ENCODE results near the gene EPHA6. TPM values are rescaled to one million over a fixed set of nuclear protein-coding genes. Genes with fewer than 3 reads are reported as not detected.

EPHA6 gene
- total RNA-seq = 219 TPM

- DNase-seq = peak; percentile 46
These were observed at the start of gene EPHA6 for GRCh38 chr3:96813820-96814650. Gene EPHA6, plus strand, starts transcription at chr3:96814594.

DNA sequence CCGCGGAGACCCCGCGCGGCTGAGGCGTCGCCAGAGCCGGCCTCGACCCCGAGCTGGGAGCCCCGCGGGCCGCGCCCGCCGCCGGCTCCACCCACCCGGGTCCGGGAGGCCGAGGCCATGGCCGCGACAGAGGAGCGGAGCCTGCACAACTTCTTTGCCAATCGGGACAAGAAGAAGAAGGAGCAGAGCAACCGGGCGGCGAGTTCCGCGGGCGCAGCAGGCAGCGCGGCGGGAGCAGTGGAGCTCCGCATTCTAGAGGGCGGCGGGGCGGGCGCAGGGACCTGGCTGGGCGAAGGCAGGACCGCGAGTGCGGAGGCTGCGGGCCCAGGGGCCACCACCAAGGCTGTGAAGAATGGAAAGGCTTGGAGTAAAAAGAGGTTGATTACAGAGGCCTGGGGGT is 37.6 kb upstream of the EPHA6 start:
- DNase-seq = no peak

DNA sequence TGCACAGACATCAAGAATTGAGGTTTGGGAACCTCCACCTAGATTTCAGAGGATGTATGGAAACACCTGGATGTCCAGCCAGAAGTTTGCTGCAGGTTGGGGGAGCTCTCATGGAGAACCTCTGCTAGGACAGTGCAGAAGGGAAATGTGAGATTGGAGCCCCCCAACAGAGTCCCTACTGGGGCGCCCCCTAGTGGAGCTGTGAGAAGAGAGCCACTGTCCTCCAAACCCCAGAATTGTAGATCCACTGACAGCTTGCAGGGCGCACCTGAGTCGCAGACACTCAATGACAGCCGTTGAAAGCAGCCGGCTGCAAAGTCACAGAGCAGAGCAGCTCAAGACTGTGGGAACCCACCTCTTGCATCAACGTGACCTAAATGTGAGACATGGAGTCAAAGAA is 34.6 kb upstream of the EPHA6 start:
- DNase-seq = no peak

GRCh38 chr3:96796101-96796500 is 18.3 kb upstream of the EPHA6 start:
- DNase-seq = no peak

DNA sequence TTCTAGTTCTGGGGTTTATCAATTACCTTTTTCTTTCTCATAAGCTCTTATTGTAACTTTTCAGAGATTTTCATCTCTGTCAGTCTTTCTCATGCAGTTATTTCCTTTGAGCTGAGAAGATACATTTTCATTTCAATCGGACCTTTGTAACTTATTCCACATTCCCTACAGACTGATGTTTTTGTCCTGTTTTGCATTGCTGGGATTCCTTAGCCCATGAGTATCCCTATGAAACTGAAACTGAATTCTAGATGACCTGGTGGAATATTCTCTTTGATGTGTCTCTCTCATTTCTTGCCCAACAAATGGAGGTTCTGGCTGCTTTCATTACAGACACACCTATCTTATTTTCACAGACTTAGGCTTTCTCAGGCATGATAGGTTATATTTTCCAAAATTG is 10.5 kb upstream of the EPHA6 start:
- DNase-seq = no peak

DNA sequence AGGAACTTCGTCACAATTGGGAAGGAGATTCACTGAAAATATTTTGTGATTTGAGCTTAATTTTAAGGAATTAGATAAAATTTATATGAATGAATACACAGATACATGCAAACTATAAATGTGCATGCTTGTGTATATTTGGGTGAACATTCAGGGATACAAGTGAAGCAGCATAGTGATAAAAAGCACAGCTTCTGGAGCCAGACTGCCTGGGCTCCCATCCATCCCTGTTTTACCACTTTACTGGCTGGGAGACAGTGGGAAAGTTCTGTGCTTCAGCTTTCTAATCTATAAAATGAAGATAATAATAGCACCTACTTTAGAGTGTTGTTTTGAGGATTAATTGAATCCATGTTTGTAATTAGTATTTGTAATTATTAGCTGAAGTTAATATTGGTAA is 8.1 kb upstream of the EPHA6 start:
- no peak for DNase-seq

DNA sequence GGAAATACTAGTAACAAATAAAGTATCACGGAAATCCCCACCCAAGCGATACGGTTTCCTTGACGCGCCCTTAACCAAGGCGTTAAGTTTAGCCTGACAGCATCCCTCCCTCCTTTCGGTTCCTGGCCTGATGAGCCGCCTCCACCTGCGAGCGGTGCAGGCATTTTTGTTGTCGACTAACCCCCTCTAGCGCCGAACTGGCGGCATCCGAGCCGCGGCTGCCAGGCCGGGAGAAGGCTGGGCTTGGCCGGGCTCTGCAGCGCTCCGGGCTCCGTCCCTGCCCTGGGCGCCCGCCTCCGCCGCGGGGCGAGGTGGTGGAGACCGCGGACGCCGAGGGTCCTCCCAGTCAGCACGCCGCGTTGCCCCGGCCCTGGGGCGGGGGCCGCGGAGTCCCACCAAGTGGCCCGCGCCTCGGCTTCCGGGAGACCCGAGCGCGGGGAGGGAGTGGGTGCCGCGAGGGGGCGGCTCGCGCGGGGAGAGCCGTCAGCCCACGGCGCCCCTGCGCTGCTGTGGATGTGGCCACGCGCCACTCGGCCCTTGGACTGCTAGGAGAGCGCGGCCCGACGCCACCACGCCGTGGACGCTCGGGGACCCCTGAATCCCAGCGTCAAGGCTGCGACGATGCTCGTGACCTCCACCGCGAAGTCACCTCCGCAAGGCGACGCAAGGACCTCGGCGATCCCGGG is 1.1 kb upstream of the EPHA6 start:
- peak; percentile 75 for DNase-seq

DNA sequence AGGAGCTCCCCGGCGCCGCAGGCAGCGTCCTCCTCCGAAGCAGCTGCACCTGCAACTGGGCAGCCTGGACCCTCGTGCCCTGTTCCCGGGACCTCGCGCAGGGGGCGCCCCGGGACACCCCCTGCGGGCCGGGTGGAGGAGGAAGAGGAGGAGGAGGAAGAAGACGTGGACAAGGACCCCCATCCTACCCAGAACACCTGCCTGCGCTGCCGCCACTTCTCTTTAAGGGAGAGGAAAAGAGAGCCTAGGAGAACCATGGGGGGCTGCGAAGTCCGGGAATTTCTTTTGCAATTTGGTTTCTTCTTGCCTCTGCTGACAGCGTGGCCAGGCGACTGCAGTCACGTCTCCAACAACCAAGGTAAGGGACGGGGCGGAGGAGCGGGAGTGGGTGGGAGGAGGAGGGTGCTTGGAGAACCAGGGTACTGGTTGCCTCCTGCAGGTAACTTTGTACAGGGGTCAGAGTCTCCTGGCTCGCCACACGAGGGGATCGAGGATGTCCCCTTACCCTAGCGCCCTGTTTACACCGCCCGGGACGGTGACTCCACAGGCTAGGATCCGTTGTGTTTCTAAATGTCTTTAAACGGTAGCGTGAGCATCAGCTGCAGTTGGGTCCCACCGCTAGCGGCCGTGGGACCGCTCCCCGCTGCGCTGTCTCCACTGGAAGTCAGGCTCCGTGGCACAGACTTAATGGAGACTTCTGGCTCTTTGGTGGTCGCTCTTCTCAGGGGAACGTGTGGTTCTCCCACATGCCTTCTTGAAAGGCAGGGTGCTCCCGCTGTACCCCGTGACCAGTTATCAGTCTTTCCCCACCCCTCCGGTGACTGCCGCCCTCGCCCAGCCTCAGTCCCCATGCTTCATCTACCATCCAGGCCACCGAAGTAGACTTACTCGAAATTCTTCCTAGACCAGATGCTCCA is 515 bp downstream of the EPHA6 start:
- no peak for DNase-seq

DNA sequence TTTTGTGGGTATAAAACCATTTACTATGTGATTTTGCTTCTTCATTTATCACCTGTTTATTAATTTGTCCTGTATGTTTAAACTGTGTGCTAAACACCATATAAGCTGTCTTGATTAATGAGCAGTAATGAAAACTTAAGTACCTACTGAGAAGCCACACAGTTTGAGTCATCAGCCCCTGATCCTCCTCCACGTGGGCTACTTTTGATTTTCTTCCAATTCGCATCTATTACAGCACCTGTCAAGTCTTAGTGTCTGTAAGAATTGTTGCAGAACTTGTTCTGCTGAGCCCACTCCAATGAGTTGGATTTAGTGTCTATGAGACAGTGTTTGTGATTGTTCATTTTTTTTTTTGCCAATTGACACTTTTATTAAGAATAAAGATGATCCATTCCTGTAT is 16.8 kb downstream of the EPHA6 start:
- no peak for DNase-seq

DNA sequence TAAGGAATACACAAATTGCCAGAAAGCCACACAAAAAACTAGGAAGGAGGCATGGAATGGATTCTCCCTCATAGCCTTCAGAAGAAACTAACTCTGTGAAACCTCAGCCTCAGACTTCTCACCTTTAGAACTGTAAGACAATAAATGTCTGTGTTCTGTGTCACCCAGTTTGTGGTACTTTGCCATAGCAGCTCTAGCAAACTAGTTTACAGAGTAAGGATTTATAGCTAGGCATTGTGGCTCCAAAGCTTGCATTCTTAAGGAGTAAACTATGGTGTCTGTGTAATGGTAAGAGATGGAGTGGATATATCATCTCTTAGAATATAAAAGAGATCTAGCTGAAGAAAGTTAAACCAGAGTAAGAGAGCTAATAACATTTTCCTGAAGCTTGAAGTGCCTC is 18.9 kb downstream of the EPHA6 start:
- no peak for DNase-seq

DNA sequence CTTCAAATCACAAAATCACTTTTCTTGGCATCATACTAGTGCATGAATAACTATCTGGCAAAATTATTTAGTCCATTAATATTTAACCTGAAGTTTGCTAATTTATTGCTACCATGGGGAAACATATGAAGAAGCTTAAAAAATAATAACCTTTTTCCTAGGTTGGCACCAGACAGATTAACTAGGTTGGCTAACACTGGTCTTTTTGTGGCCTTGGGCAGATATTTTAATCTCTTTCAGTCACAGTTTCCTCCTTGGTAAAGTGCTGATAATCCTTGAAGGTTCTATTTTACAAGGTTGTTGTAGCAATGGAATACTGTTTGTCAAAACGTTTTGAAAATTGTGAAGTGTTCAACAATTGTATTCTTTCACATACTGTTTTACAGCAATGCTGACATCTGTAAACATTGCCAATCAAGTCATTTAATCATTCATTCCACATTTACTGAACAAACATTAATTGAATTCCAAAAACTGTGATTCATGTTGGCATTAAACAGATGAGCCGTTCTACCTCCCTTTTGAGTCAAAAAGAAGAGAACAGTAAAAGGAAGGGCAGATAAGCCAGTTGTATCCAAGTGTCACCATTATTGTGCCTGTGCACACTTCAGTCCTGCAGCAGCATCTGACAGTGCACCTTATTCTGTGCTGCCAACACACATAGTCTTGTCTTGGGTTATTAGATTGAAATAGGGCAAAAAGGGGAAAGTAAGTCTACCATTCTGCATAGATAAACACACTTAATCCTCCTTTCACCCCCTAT is 21.9 kb downstream of the EPHA6 start:
- DNase-seq = no peak

- no peak for DNase-seq
These were observed 29.3 kb downstream of the EPHA6 start for GRCh38 chr3:96843505-96844203.

DNA sequence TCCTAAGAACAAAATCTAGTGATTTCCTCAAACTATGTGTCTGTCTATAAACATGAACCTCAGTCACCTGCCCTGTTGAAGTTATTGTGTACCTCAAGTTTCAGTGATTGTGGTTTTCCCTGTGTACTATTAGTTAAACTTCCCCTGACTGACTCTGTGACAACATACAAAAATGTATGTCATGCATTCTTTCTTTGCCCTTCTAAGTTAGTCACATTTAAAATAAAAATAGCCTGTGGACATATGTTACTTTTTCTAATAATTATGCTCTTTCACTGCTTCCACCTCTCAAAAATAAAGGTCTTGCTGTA is 29.8 kb downstream of the EPHA6 start:
- no peak for DNase-seq

DNA sequence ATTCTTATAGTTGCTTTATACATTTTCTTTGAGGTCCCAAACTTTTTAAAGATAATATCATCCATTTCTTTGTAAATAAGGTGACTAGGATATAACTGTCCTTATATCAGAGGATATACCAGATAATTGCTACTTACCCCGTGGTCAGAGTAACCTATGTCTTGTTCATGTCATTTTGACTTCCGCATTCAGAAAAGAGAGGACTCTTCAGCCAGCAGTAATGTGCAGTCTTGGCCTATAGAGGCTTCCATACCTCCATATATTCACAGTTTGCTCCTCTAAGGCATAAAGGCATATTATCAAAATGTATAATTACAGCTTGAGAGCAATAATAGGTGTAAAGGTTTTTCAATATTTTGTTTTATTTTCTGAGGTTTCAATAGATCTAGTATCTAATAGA is 38.5 kb downstream of the EPHA6 start:
- no peak for DNase-seq

DNA sequence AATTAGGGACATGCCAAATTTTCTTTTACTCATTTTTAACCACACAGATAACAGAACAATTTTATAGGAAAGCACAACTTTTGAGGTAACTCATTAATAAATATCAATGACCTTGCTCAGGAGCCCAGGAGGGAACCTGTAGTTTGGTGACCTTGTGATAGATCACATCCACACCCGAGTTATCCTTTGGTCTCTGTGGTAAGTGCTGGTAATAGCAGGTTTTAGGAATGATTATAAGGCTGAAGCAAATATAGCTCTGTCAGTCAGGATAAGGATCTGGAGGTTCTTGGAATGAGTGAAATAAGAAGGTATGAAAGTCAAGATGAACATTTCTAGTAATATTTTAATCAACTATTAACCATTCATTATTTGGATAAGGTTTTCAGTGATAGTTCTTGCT is 46.5 kb downstream of the EPHA6 start:
- no peak for DNase-seq

DNA sequence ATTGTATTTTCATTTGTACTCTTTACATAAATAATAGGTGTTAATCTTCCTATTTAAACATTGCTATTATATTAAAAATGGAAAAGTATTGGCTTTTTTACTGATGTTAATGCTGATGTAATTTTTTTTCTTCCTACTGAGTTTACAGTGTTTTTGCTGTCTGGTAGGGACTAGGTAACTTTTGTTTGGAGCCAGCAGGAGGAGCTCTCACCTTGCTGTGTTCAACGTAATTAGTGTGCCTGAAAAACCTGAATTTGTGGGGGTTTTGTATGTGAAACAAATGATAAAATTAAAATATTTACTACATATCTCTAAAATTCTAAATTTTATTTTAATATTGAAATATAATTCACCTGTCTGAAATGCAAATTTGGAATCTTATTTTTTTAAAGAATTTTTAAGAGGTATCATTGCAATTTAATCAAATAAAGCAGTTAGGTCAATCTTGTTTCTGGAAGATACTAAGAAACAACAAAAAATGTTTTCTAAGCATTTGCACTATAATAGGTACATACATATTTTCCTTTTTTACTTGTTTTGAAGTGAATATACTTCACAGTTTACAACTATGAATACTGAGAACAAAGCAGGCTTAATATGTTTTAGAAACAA is 48.8 kb downstream of the EPHA6 start:
- no peak for DNase-seq

DNA sequence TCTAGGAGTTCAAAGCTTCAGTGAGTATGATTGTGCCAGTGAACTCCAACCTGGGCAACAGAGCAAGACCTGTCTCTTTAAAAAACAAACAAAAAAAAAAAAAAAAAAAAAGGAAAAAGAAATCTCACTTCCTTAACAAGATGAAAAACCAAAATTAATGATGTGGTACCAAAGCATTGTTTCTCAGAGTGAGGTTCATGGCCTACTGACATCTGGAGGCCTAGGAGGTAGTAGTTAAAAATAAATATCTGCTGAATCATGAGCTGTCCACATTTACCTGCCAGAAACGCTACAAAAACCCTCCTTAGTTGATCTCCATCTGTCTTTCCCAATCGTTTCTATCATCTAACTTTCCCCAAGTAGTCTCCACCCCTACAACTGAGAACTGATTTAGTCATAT is 51.2 kb downstream of the EPHA6 start:
- DNase-seq = no peak

DNA sequence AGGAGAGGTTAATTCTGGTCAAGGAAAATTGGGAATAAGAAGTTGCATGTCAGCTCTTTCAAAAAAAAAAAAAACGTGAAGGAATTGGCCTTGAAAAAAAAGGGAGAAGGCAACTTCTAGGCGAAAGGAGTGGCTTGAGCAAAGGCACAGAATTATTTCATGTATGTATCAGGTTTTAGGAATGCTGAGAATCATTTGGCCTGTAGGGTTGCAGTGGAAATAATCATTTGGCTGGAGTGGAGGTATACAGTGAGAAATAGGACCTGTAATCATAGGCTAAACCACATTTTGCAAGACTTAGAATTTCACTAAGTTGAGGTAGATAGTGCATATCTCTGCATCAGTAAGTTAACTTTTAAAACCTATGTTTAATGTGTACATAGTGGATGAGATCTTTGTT is 54.9 kb downstream of the EPHA6 start:
- no peak for DNase-seq

DNA sequence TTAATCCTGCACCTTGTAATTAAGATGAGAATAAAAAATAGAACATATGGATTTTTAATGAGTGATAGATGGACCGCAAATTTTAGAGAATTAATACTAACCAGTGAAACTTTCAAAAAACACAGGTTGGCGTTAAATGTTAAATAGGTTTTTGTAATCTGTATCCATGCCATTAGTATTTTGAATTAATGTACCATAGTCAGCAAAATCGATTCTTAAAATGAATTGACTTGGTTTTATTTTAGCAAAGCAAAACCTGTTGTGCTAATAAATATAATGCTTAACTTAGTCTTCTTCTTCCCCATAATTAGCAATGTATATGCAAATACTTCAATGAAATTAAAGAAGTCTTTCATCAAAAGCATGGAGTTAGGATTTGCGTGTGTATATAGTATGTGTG is 63.1 kb downstream of the EPHA6 start:
- no peak for DNase-seq

GRCh38 chr3:96900031-96900430 is 85.6 kb downstream of the EPHA6 start:
- no peak for DNase-seq

GRCh38 chr3:96900566-96900965 is 86.2 kb downstream of the EPHA6 start:
- DNase-seq = no peak

All from occipital lobe (tissue), 2 donors.